ENCODE results near the gene SLC25A36.
A peak's percentile ranks its signal among the peaks of the same experiment; 100 is the strongest.
"Not testable (repeated sequence)": the region's sequence is repeated elsewhere in the genome, so short reads cannot be mapped to it uniquely, and the experiment has no call there.

The SLC25A36 gene

GRCh38 chr3:140994316-140994715 is 52.7 kb downstream of the SLC25A36 start:
- no peak for DNase-seq
- Mint-ChIP-seq H3K4me3 (no peak overlapping the region), H3K9me3 (peaks cover 53% of the 10 kb centered on the region), H3K36me3 (ENCODE audit: low read depth) (no peaks in the 10 kb centered on the region), H3K27me3 (ENCODE audit: low read depth, poor library complexity) (peaks cover 7% of the 10 kb centered on the region), H3K4me1 (no peaks in the 10 kb centered on the region), H3K27ac (no peak overlapping the region)
- TF ChIP-seq CTCF (IDR thresholded peaks at IDR 0.05): no peak

GRCh38 chr3:140994861-140995260 is 53.2 kb downstream of the SLC25A36 start:
- not testable (repeated sequence) for H3K36me3 Mint-ChIP-seq (ENCODE audit: low read depth); H3K27me3 Mint-ChIP-seq (ENCODE audit: low read depth, poor library complexity); DNase-seq; H3K27ac Mint-ChIP-seq; H3K4me1 Mint-ChIP-seq; H3K4me3 Mint-ChIP-seq
- H3K9me3 Mint-ChIP-seq: peaks cover 49% of the 10 kb centered on the region

GRCh38 chr3:140995881-140996280 is 54.2 kb downstream of the SLC25A36 start:
- Mint-ChIP-seq H3K4me1 (no peaks in the 10 kb centered on the region), H3K9me3 (peaks cover 40% of the 10 kb centered on the region), H3K27ac (no peak overlapping the region), H3K4me3 (no peak overlapping the region), H3K27me3 (ENCODE audit: low read depth, poor library complexity) (peaks cover 7% of the 10 kb centered on the region), H3K36me3 (ENCODE audit: low read depth) (no peaks in the 10 kb centered on the region)
- TF ChIP-seq CTCF (IDR thresholded peaks at IDR 0.05): no peak
- no peak for DNase-seq

- Mint-ChIP-seq H3K36me3 (ENCODE audit: low read depth) (no peaks in the 10 kb centered on the region), H3K9me3 (peaks cover 17% of the 10 kb centered on the region), H3K27me3 (ENCODE audit: low read depth, poor library complexity) (peaks cover 3% of the 10 kb centered on the region), H3K4me3 (no peak overlapping the region), H3K27ac (no peak overlapping the region), H3K4me1 (peaks cover 7% of the 10 kb centered on the region)
- TF ChIP-seq CTCF (IDR thresholded peaks at IDR 0.05): peak; percentile 81
- DNase-seq: peak; percentile 71
Measured at GRCh38 chr3:141000027-141000663, 58.5 kb downstream of the SLC25A36 start.

GRCh38 chr3:141000686-141001085 is 59.0 kb downstream of the SLC25A36 start:
- Mint-ChIP-seq H3K27me3 (ENCODE audit: low read depth, poor library complexity) (peaks cover 3% of the 10 kb centered on the region), H3K4me3 (no peak overlapping the region), H3K9me3 (peaks cover 17% of the 10 kb centered on the region), H3K36me3 (ENCODE audit: low read depth) (no peaks in the 10 kb centered on the region), H3K27ac (no peak overlapping the region), H3K4me1 (peaks cover 7% of the 10 kb centered on the region)
- no peak for TF ChIP-seq CTCF (IDR thresholded peaks at IDR 0.05)
- DNase-seq: no peak

GRCh38 chr3:141006344-141006743 is 64.7 kb downstream of the SLC25A36 start:
- peaks cover 9% of the 10 kb centered on the region for H3K4me1 Mint-ChIP-seq
- H3K9me3 Mint-ChIP-seq: peaks cover 11% of the 10 kb centered on the region
- no peak for TF ChIP-seq CTCF (IDR thresholded peaks at IDR 0.05)
- H3K27me3 Mint-ChIP-seq (ENCODE audit: low read depth, poor library complexity): peaks cover 5% of the 10 kb centered on the region
- no peak overlapping the region for H3K4me3 Mint-ChIP-seq
- no peak overlapping the region for H3K27ac Mint-ChIP-seq
- no peak for DNase-seq
- H3K36me3 Mint-ChIP-seq (ENCODE audit: low read depth): no peaks in the 10 kb centered on the region

Data from nephron progenitor cell (in vitro differentiated cells).